ENCODE measurements around the gene MRPS18B. TPM values are rescaled to one million over a fixed set of nuclear protein-coding genes. Genes with fewer than 3 reads are reported as not detected.

The MRPS18B gene
- total RNA-seq (19.0 TPM), polyA plus RNA-seq (100 to 1,000 TPM; 121 to 165 (median 151) TPM)

DNA sequence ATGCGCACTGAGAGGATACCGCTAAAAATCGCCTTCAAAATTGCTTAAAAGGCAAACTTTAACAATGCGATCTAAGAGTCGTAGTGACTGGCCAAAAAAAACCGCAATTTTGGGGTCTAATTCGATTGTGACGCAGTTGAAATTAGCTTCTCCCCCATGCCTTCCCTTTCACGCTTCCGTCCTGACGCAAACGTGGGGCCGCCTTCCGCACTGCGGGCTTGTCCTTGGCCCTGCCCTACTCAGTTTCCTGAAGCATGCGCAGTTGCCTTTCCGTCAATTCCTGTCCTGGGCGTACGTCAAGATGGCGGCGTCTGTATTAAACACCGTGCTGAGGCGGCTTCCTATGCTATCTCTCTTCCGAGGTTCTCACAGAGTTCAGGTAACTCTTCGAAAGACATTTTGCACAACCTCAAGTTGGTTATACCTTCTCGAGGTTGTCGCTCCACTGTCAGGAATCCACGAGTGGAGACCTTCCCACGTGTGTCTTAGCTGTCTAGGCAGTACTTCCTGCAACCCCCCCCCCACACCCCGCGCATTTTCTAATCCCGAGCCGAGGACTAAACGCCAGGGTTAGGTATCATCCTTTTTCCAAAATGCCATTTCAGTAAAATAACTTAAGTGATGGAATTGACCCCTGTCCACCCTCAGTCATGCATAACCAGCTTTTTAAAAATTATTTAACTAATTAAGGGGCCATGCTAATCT lies at the start of gene MRPS18B:
Gene MRPS18B, plus strand, starts transcription at position 276 of the 705 bp plus-strand sequence. Its CDS starts 26 bp downstream, at position 302.
- Histone ChIP-seq H3K27ac (ENCODE audit: insufficient read depth, low read length, poor library complexity, severe bottlenecking) (peak within 1 kb of the TSS; percentile 98), H3K36me3 (ENCODE audit: control insufficient read depth, insufficient read depth, low read length) (peaks cover 44% of the 10 kb centered on the region), H3K27me3 (ENCODE audit: control insufficient read depth, insufficient read depth, low read length) (no peaks in the 10 kb centered on the region), H3K4me3 (ENCODE audit: low read depth, low read length) (peak within 1 kb of the TSS; percentile 100), H3K4me1 (ENCODE audit: control insufficient read depth, insufficient read depth, low read length, poor library complexity, severe bottlenecking) (peaks cover 37% of the 10 kb centered on the region), H3K9me3 (ENCODE audit: control insufficient read depth in 2 of 2, low read length in 2 of 2) (no peaks in the 10 kb centered on the region)
- Mint-ChIP-seq H3K9me3 (peaks cover 0 to 3% (median 0%) of the 10 kb centered on the region in 7 donors), H3K27ac (peak within 1 kb of the TSS; percentile 100), H3K4me3 (peak within 1 kb of the TSS; percentile 96 to 100 (median 97)), H3K4me1 (peaks cover 13 to 40% (median 27%) of the 10 kb centered on the region in 4 donors), H3K27me3 (peaks cover 18% of the 10 kb centered on the region), H3K36me3 (peaks cover 35% of the 10 kb centered on the region)
- peak; percentile 98 to 99 (median 99) for DNase-seq
- peak; percentile 76 to 77 for ATAC-seq (ENCODE audit: low read depth in 2 of 2)

- H3K4me1 Mint-ChIP-seq = peaks cover 20 to 55% (median 37%) of the 10 kb centered on the region in 4 donors
- peaks cover 10% of the 10 kb centered on the region for H3K27me3 Mint-ChIP-seq
- no peaks in the 10 kb centered on the region for H3K9me3 Mint-ChIP-seq
- H3K27me3 ChIP-seq (ENCODE audit: control insufficient read depth, insufficient read depth, low read length) = no peaks in the 10 kb centered on the region
- no peak overlapping the region for H3K27ac ChIP-seq (ENCODE audit: insufficient read depth, low read length, poor library complexity, severe bottlenecking)
- H3K9me3 ChIP-seq (ENCODE audit: control insufficient read depth in 2 of 2, low read length in 2 of 2) = no peaks in the 10 kb centered on the region
- H3K4me3 Mint-ChIP-seq = peak overlapping the region in 1 of 4 donors; percentile 7
- H3K36me3 ChIP-seq (ENCODE audit: control insufficient read depth, insufficient read depth, low read length) = peaks cover under 1% of the 10 kb centered on the region
- peaks cover 24% of the 10 kb centered on the region for H3K4me1 ChIP-seq (ENCODE audit: control insufficient read depth, insufficient read depth, low read length, poor library complexity, severe bottlenecking)
- peak overlapping the region in 1 of 3 donors; percentile 59 for H3K27ac Mint-ChIP-seq
- no peak for DNase-seq
- no peak for ATAC-seq (ENCODE audit: low read depth in 2 of 2)
- H3K36me3 Mint-ChIP-seq = peaks cover under 1% of the 10 kb centered on the region
- H3K4me3 ChIP-seq (ENCODE audit: low read depth, low read length) = no peak overlapping the region
Observed at GRCh38 chr6:30568245-30568644, 49.4 kb upstream of the MRPS18B start.

GRCh38 chr6:30570263-30570662 lies 47.4 kb upstream of the MRPS18B start:
- no peak for ATAC-seq (ENCODE audit: low read depth in 2 of 2)

GRCh38 chr6:30570740-30571074 lies 46.9 kb upstream of the MRPS18B start:
- Histone ChIP-seq H3K36me3 (ENCODE audit: control insufficient read depth, insufficient read depth, low read length) (peaks cover 2% of the 10 kb centered on the region), H3K4me1 (ENCODE audit: control insufficient read depth, insufficient read depth, low read length, poor library complexity, severe bottlenecking) (peaks cover 41% of the 10 kb centered on the region), H3K27ac (ENCODE audit: insufficient read depth, low read length, poor library complexity, severe bottlenecking) (peak overlapping the region; percentile 95), H3K4me3 (ENCODE audit: low read depth, low read length) (peak overlapping the region; percentile 92), H3K9me3 (ENCODE audit: control insufficient read depth in 2 of 2, low read length in 2 of 2) (no peaks in the 10 kb centered on the region), H3K27me3 (ENCODE audit: control insufficient read depth, insufficient read depth, low read length) (no peaks in the 10 kb centered on the region)
- DNase-seq = no peak
- Mint-ChIP-seq H3K9me3 (no peaks in the 10 kb centered on the region), H3K36me3 (no peaks in the 10 kb centered on the region), H3K27me3 (peaks cover 10% of the 10 kb centered on the region), H3K27ac (peak overlapping the region; percentile 96 to 100 (median 100)), H3K4me1 (peaks cover 24 to 65% (median 52%) of the 10 kb centered on the region in 4 donors), H3K4me3 (peak overlapping the region; percentile 92 to 99 (median 98))
- peak; percentile 3 to 6 for ATAC-seq (ENCODE audit: low read depth in 2 of 2)

More at GRCh38 chr6:30570263-30570662, 47.4 kb upstream of the MRPS18B start:
- Histone ChIP-seq H3K27ac (ENCODE audit: insufficient read depth, low read length, poor library complexity, severe bottlenecking) (peak overlapping the region; percentile 95), H3K9me3 (ENCODE audit: control insufficient read depth in 2 of 2, low read length in 2 of 2) (no peaks in the 10 kb centered on the region), H3K36me3 (ENCODE audit: control insufficient read depth, insufficient read depth, low read length) (peaks cover 2% of the 10 kb centered on the region), H3K27me3 (ENCODE audit: control insufficient read depth, insufficient read depth, low read length) (no peaks in the 10 kb centered on the region), H3K4me1 (ENCODE audit: control insufficient read depth, insufficient read depth, low read length, poor library complexity, severe bottlenecking) (peaks cover 41% of the 10 kb centered on the region), H3K4me3 (ENCODE audit: low read depth, low read length) (peak overlapping the region; percentile 92)
- Mint-ChIP-seq H3K36me3 (no peaks in the 10 kb centered on the region), H3K4me3 (peak overlapping the region; percentile 92 to 99 (median 98)), H3K27me3 (peaks cover 10% of the 10 kb centered on the region), H3K4me1 (peaks cover 24 to 67% (median 52%) of the 10 kb centered on the region in 4 donors), H3K27ac (peak overlapping the region; percentile 96 to 100 (median 100)), H3K9me3 (no peaks in the 10 kb centered on the region)
- DNase-seq = no peak

DNA sequence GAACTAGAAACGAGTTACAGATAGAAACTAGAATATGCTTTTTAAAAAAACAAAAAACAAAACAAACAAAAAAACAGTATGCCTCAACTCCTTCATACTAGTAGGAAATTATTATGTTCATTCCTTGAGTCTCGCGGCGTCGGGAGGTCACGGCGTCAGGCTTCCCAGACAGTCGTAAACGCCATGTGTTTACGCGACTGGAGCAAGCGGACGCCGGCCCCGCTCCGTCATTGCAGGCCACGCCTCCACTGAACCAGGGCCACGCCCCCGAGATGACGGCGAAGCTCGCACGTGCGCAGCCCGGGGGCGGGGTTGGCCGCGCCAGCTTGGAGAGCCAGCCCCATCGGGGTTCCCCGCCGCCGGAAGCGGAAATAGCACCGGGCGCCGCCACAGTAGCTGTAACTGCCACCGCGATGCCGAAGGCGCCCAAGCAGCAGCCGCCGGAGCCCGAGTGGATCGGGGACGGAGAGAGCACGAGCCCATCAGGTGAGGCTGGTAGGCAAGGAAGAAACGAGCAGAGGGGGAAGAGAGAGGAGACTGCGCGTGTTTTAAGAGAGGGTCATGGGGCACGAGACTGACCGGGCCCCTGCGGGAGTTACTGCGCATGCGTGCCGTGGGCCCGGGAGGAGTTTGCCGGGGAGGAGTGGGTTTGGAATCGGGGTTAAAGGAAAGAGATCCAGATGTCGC lies 46.4 kb upstream of the MRPS18B start, which contains the start of gene ABCF1:
Gene ABCF1, plus strand, starts transcription at position 368 of the 687 bp plus-strand sequence. Its CDS starts 46 bp downstream, at position 414.
- H3K4me1 ChIP-seq (ENCODE audit: control insufficient read depth, insufficient read depth, low read length, poor library complexity, severe bottlenecking) = peaks cover 41% of the 10 kb centered on the region
- H3K27ac Mint-ChIP-seq = peak within 1 kb of the TSS; percentile 96 to 100 (median 100)
- no peaks in the 10 kb centered on the region for H3K27me3 ChIP-seq (ENCODE audit: control insufficient read depth, insufficient read depth, low read length)
- DNase-seq (peak; percentile 98 to 99 (median 99)), ATAC-seq (ENCODE audit: low read depth in 2 of 2) (peak; percentile 96)
- peaks cover 24 to 62% (median 51%) of the 10 kb centered on the region in 4 donors for H3K4me1 Mint-ChIP-seq
- no peaks in the 10 kb centered on the region for H3K9me3 Mint-ChIP-seq
- peaks cover 2% of the 10 kb centered on the region for H3K36me3 ChIP-seq (ENCODE audit: control insufficient read depth, insufficient read depth, low read length)
- H3K4me3 ChIP-seq (ENCODE audit: low read depth, low read length) = peak within 1 kb of the TSS; percentile 94
- H3K9me3 ChIP-seq (ENCODE audit: control insufficient read depth in 2 of 2, low read length in 2 of 2) = no peaks in the 10 kb centered on the region
- peaks cover 10% of the 10 kb centered on the region for H3K27me3 Mint-ChIP-seq
- H3K27ac ChIP-seq (ENCODE audit: insufficient read depth, low read length, poor library complexity, severe bottlenecking) = peak within 1 kb of the TSS; percentile 95
- no peaks in the 10 kb centered on the region for H3K36me3 Mint-ChIP-seq
- H3K4me3 Mint-ChIP-seq = peak within 1 kb of the TSS; percentile 92 to 99 (median 98)

DNA sequence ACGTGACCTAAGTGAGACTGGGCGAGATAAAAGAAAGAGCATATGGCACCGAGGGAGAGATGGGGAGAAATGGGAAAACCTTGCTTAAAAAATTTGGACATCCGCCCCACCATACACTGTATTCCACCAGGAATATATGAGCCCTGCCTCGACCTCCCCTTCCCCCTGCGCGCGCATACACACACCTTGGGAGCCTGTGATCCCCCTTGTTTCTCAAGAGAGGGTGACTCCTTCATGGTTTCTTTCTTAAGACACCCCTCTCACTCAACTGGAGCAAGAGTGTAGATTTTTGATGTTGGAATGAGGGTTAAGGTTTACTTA lies 45.9 kb upstream of the MRPS18B start:
- Mint-ChIP-seq H3K36me3 (no peaks in the 10 kb centered on the region), H3K27me3 (peaks cover 10% of the 10 kb centered on the region), H3K4me3 (peak overlapping the region; percentile 92 to 99 (median 98)), H3K27ac (peak overlapping the region; percentile 96 to 100 (median 100)), H3K9me3 (no peaks in the 10 kb centered on the region), H3K4me1 (peaks cover 27 to 63% (median 53%) of the 10 kb centered on the region in 4 donors)
- Histone ChIP-seq H3K27ac (ENCODE audit: insufficient read depth, low read length, poor library complexity, severe bottlenecking) (peak overlapping the region; percentile 95), H3K4me1 (ENCODE audit: control insufficient read depth, insufficient read depth, low read length, poor library complexity, severe bottlenecking) (peaks cover 41% of the 10 kb centered on the region), H3K4me3 (ENCODE audit: low read depth, low read length) (peak overlapping the region; percentile 94), H3K9me3 (ENCODE audit: control insufficient read depth in 2 of 2, low read length in 2 of 2) (no peaks in the 10 kb centered on the region), H3K36me3 (ENCODE audit: control insufficient read depth, insufficient read depth, low read length) (peaks cover 3% of the 10 kb centered on the region), H3K27me3 (ENCODE audit: control insufficient read depth, insufficient read depth, low read length) (no peaks in the 10 kb centered on the region)
- ATAC-seq (ENCODE audit: low read depth in 2 of 2) = no peak
- peak in 1 of 3 donors; percentile 17 for DNase-seq

DNA sequence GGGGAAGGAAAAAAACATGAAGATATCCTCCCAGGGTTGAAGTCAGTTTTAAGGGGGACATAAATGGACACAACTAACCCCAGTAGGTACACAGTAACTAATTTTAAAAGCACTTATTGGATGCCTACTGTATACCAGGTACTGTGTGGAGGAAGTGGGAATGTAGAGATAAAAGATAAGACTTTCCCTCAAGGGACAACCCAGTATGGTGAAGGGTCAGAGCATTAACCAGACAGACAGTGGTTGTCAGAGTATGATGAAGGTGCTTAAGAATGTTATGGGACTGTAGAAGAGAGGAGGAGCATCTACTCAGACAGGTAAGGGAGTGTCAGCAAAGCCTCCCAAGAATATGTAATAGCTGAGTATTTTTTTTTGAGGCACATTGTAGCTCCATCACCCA lies 45.5 kb upstream of the MRPS18B start:
- Mint-ChIP-seq H3K36me3 (peaks cover 3% of the 10 kb centered on the region), H3K9me3 (no peaks in the 10 kb centered on the region), H3K27ac (peak overlapping the region; percentile 11 to 100 (median 100)), H3K27me3 (peaks cover 10% of the 10 kb centered on the region), H3K4me3 (peak overlapping the region; percentile 92 to 99 (median 98)), H3K4me1 (peaks cover 31 to 65% (median 53%) of the 10 kb centered on the region in 4 donors)
- DNase-seq (no peak), ATAC-seq (ENCODE audit: low read depth in 2 of 2) (no peak)
- H3K27me3 ChIP-seq (ENCODE audit: control insufficient read depth, insufficient read depth, low read length) = no peaks in the 10 kb centered on the region
- peaks cover 41% of the 10 kb centered on the region for H3K4me1 ChIP-seq (ENCODE audit: control insufficient read depth, insufficient read depth, low read length, poor library complexity, severe bottlenecking)
- peak overlapping the region; percentile 94 for H3K4me3 ChIP-seq (ENCODE audit: low read depth, low read length)
- H3K27ac ChIP-seq (ENCODE audit: insufficient read depth, low read length, poor library complexity, severe bottlenecking) = peak overlapping the region; percentile 95
- peaks cover 7% of the 10 kb centered on the region for H3K36me3 ChIP-seq (ENCODE audit: control insufficient read depth, insufficient read depth, low read length)
- H3K9me3 ChIP-seq (ENCODE audit: control insufficient read depth in 2 of 2, low read length in 2 of 2) = no peaks in the 10 kb centered on the region
